ENCODE data around the gene GARIN5A.

The GARIN5A gene

GRCh38 chr19:50476224-50476906 lies at the start of gene GARIN5A, which contains the start of gene EMC10:
GARIN5A (minus strand) TSS chr19:50476848; CDS start chr19:50476388, 460 bp downstream.
EMC10 (plus strand) TSS chr19:50476507; CDS start chr19:50476545, 38 bp downstream.
- peak; percentile 82 to 91 for DNase-seq (ENCODE audit: low read depth in 2 of 2)

DNA sequence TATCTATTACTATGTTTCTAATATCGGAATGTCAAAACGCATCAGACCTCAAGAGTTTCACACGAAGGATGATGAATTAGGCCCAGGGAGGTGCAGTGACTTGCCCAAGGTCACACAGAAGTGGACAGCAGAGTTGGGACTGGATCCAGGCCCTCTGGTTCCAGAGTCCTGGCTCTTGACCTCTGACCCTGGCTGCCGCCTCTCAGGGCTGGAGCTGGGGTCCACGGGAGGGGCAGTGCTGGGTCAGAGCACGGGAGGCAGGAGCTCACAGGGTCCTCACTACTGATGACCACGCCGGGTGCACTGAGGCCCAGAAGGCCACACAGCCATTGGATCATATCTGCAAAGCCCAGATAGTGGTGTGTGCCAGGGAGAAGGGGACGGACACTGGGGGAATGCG lies 46.2 kb upstream of the GARIN5A start:
- no peak for DNase-seq (ENCODE audit: low read depth in 2 of 2)

DNA sequence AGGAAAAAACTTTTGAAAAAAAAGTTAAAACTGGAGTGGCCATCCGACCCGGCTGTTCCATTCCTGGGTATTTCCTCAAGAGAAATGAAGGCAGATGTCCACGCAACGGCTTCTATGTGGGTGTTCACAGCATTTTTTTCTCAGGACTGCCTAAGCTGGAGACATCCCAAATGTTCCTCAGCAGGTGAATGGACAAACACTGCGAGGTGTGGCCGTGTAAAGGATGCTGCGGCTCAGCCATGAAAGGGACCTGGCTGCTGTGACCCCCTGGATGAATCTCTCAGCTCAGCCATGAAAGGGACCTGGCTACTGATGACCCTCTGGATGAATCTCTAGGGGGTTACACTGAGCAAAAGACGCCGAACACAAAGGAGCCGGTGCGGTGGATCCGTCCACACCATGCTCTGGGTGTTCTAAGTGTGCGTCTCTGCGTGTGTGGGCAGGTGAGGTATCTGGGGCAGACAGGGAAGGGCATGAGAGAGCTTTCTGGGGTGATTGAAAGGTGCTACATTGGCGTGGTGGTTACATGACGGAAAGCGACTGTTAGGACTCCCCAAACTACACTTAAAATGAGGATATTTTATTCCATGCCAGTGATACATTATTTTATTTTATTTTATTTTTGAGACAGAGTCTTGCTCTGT lies 44.3 kb upstream of the GARIN5A start:
- no peak for DNase-seq (ENCODE audit: low read depth in 2 of 2)

GRCh38 chr19:50519006-50519575 lies 42.4 kb upstream of the GARIN5A start:
- DNase-seq (ENCODE audit: low read depth in 2 of 2): no peak

GRCh38 chr19:50518091-50519005 lies 41.7 kb upstream of the GARIN5A start:
- no peak for DNase-seq (ENCODE audit: low read depth in 2 of 2)

DNA sequence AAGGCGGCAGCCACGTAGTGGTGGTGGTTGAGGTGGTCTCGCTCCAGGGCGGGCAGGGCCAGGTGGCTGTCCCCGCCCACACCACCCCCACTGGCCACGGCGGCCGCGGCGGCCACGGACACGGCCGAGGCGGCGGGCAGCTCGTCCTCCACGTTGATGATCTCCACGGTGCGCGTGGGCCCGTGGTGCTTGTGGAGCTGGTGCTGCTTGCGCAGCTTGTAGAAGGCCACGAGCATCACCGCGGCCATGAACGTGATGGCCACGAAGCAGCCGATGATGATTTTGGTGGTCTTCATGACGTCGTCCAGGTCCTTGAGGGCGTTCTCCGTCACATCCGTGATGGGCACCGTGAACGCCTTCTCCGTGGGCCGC lies 41.0 kb upstream of the GARIN5A start:
- DNase-seq (ENCODE audit: low read depth in 2 of 2): no peak

DNA sequence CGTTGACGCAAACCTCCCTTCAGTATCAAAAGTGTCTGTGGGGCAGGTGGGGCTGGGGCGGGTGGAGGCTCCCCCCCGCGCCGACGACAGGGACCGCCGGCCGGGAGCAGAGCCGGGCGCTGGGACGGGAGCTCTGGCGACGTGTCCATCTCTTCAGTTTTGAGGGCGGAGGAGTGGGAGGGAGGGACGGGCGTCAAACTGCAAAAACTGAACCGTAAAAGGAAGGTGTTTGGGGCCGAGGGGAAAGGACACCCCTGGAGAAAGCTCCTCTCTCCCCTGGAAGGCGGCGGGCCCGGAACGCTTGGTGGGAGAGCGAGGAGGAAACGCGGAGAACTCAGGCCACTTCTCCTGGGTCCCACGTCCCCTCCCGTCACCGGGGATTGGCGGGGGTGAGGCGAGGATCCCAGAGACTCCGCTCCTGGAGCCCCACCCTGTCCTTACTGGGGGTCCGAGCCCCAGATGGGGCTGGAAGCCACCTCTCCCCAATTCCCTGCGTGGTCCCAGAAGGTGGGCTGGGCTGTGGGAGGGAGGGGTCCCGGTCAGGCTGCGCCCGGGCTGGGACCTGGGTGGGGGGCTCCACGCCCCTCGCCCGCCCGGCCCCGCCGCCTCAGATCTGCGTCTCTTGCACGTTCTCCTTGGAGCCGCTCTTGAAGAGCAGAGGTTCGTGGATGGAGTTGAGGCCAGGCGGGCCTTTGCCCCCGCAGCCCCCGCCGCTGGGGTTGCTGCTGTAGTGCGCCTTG lies 40.5 kb upstream of the GARIN5A start:
- no peak for DNase-seq (ENCODE audit: low read depth in 2 of 2)

DNA sequence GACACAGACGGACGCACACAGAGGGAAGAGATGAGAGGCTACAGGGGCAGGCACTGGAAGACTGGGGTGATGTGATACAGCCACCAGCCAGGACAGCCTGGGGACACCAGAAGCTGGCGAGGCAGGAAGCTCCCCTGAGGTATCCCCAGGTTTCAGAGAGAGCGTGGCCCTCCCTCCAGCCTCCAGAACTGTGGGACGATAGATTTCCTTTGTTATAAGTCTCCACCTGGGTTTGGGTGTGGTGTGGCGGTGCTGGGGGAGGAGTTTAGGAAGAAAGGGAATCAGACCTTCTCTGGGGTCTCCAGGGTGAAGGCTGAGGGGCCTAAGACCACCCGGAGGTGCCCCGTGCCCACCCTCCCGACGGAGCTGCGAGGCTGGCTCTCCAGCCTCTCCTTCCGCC lies 39.8 kb upstream of the GARIN5A start:
- DNase-seq (ENCODE audit: low read depth in 2 of 2): no peak

- no peak for DNase-seq (ENCODE audit: low read depth in 2 of 2)
Measured at GRCh38 chr19:50515168-50515561, 38.5 kb upstream of the GARIN5A start.

DNA sequence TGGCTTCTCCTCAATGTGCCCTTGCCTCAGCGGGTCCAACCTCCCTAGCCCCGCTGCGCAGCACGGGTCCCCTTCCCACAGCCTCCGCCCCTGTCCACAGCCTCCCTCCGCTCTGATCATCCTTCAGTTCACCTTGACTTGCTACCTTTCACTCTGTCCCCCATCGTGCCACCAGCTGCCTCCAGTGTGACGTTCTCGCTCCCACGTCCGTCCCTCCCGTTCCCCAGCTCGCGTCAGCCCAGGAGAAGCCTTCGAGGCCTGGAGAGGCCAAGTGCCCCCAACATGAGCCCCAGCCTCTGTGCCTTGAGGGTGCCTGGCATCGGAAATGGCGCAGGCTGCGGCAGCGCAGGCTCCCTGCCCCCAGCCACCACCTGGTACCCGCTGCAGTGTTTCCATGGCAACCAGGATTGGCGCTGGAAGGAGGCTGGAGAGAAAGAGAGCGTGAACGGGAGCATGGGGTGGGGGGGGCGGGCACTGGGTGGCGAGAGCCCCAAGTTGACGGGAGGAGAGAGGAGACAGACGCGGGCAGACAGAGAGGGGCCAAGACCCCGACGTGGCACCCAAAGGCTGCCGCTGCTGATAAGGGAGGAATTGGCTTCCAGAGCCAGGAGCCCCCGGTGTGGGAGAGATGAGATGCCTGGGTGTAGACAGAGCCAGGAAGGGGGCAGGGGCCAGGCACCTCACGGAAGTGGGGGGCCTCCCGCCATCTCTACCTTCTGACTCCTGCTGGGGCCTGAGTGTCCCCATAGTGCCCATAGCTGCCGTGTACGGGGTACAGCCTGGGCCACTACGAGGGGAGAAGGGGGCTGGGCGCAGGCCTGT lies 37.9 kb upstream of the GARIN5A start:
- DNase-seq (ENCODE audit: low read depth in 2 of 2): no peak

GRCh38 chr19:50513746-50514345 lies 37.2 kb upstream of the GARIN5A start, which contains the start of gene ASPDH:
ASPDH (minus strand) TSS chr19:50513913; CDS start chr19:50513823, 90 bp downstream.
- no peak for DNase-seq (ENCODE audit: low read depth in 2 of 2)

DNA sequence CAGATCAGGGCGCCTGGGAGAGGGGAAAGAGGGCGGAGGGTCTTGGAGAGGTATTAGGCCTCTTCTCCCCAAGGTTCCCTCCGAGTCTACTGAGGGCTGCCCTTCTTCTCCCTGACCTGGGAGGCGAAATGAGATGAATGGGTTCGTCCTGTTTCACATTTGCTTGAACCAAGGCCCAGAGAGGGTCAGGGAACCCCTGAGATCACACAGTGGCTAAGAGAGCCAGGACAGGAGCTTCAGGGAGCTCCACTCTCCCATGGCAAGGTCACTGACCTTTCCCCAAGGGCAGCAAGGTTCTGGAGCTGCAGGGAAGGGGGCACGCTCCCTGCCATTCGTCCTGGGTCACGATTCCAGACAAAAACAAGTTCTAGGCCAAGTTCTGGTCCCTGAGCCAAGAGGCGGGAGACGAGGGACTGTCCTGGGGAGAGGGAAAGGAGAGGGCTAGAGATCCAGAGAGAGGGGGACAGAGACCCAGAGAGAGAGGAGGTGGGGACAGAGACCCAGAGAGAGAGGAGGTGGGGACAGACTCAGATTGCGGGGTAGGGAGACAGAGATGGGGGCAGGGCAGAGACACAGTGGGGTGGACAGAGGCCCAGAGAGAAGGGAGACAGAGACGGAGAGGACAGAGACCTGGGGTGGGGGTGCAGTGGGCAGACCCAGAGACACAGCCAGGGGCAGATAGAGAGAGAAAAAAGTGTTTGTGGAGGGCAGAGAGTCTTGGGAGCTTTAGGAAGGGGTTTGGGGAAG lies 36.5 kb upstream of the GARIN5A start:
- no peak for DNase-seq (ENCODE audit: low read depth in 2 of 2)

DNA sequence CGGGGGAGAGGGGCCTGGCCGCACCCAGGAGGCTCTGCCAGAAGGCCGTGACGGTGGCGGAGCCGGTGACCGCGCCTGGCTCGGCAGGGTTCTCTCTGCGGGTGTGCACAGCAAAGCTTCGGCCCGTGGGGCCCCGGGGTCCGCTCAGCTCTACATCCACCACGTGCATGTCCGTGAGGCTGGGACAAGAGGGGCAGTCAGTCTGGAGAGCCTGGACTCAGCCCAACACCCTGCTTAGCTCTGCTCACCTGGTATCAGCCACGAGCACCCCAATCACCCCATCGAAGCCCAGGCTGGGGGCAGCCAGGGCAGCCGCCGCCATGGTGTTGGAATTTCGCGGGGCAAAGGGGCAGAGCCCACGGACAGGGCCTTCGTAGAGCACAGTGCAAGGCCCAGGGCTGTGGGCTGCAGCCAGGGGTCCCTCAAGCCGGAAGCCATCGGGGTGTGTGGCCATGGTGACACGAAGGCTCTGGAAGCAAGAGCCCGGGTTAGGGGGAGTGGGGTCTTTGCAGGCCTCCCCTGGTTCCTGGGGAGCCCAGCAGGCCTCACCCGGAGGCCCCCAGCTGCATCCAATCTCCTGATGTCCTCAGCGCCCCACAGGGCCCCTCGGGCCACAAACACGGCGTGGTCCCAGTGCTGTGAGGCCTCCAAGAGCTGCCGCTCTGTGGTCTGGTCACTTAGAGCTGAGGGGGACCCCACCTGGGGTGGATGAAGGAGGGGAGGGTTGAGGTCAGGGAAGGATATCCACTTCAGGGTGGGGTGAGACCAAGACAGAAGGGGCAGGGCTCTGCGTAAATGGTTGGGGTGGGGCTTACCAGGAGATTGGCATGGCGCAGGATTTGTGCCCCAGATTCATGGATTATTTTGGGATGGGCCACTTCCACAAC lies 35.7 kb upstream of the GARIN5A start:
- DNase-seq (ENCODE audit: low read depth in 2 of 2): no peak

DNA sequence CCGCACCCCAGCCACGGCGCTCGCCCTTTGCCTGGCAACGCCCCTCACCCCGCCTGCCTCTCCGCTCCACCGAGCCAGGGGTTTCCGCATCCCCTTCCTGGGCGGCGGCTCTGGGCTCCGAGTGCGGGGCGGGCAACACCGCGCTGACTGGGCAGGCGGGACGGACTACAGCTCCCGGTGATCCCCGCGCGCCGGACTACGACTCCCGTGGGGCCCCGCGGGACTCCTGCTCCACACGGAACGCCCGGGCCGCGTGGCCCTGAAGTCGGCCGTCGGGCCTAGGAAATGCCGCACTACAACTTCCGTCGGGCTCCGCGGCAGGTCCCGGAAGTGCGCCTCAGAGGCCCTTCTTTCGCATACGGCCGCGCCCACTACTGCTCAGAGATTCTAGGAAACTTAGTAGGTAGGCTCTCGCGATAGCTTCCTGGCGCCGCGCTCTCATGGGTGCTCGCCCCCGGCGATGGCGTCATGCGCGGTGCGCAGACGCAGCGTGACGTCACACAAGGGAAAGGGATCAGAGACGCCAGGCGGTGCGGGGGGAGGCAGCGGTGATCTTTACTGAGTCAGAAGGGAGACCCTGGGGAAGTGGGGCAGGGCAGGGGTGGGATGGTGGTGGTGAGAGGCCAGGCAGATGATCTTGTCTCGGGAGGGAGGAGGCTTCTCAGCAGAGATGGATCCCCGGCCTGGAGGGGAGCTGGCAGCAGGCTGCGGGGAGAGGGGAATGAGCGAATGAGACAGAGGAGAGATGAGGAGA lies 34.6 kb upstream of the GARIN5A start, which contains the start of gene JOSD2:
TSS of gene JOSD2 (minus strand) at position 123 of the 754 bp plus-strand sequence. CDS start 760 bp downstream, outside the sequence.
- DNase-seq (ENCODE audit: low read depth in 2 of 2): peak; percentile 92 to 95

GRCh38 chr19:50510700-50511068 lies 34.0 kb upstream of the GARIN5A start:
- no peak for DNase-seq (ENCODE audit: low read depth in 2 of 2)

DNA sequence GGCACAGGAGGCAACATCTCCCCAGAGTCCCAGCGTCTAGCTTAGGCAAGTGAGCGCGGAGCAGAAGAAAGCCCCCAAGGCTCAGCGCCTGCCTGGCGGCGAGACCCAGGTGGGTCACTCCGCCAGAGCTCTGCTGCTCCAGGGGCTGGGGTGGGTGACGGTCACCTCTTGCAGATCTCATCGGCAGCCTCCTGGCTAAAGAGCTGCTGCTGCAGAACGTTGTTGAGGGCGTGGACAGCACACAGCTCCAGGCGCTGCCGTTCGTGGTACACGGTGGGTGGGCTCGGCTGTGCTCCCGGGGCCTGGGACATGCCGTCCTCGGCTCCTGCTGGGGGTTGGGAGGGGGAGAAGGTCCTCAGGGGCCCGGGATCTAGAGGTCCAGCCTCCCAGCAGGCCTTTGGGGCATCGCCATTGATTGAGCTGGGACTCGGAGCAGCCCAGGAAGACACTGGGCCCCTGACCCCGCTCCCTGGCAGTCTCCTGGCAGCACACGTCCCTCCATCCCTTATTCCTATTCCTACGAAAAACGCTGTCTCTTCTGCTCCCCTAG lies 33.5 kb upstream of the GARIN5A start:
- DNase-seq (ENCODE audit: low read depth in 2 of 2): no peak

DNA sequence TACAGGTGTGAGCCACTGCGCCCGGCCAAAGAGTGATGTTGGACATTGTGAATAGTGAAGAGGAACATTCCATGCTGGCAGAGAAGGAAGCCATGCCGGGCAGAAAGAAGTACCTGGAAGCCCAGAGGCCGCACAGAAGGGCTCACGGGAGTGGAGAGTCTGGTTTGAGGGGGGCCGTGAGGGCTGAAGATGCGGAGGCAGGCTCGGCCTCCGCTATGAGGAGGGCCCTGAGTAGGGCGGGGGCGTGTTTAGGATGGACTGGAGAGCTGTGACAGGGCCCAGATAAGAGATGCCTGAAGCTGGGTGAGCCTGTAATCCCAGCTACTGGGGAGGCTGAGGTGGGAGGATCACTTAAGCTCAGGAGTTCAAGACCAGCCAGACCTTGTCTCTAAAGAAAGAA lies 32.7 kb upstream of the GARIN5A start:
- DNase-seq (ENCODE audit: low read depth in 2 of 2): no peak

Data from activated CD4-positive, alpha-beta T cell treated with anti-CD3 and anti-CD28 coated beads for 24 hours (primary cell).